Activated B cell treated with CpG ODN at 0.5 μM for 24 hours (primary cell): ENCODE results near the gene AGBL4. TPM values are rescaled to one million over a fixed set of nuclear protein-coding genes. Genes with fewer than 3 reads are reported as not detected.

ENCODE experiments used
- ATAC-seq: fragments of 200-7000 bp; cut with Tn5 transposase; one replicate; pipeline ENCODE4 v1.10.0; 2021; ENCODE audit warnings: low read depth, mild to moderate bottlenecking, moderate library complexity
- CTCF ChIA-PET: fragments of 350-600 bp; sonication (Branson Sonifier 250); formaldehyde crosslinking; loops from one replicate; lab custom pipeline; 2021; ENCODE audit warnings: antibody characterized with exemption; lab: Charles Lee
- POLR2A ChIA-PET: fragments of 350-600 bp; sonication (Branson Sonifier 250); formaldehyde crosslinking; loops from one replicate; lab custom pipeline; 2021; ENCODE audit warnings: antibody characterized with exemption; lab: Charles Lee
- DNase-seq: peaks from one replicate; pipeline ENCODE4 v3.0.0; 2022
- H3K27ac Mint-ChIP-seq: one replicate; pipeline ENCODE4 v1.8.0; 2020; ENCODE audit warnings: mixed read lengths
- H3K27me3 Mint-ChIP-seq: one replicate; pipeline ENCODE4 v1.8.0; 2021; ENCODE audit warnings: mixed read lengths
- H3K36me3 Mint-ChIP-seq: one replicate; pipeline ENCODE4 v1.8.0; 2021; ENCODE audit warnings: low read depth, mixed read lengths
- H3K4me1 Mint-ChIP-seq: one replicate; pipeline ENCODE4 v1.8.0; 2021; ENCODE audit warnings: mixed read lengths
- H3K4me3 Mint-ChIP-seq: one replicate; pipeline ENCODE4 v1.8.0; 2020; ENCODE audit warnings: mild to moderate bottlenecking, mixed read lengths
- H3K9me3 Mint-ChIP-seq: one replicate; pipeline ENCODE4 v1.8.0; 2020; ENCODE audit warnings: mixed read lengths
- intact Hi-C: fragments of 100-400 bp; cut with micrococcal nuclease; formaldehyde crosslinking; loops from one replicate; pipeline ENCODE4 v1.15.1; 2024
- total RNA-seq: library from RNA; stranded (reverse); gene quantifications from 2 replicates; pipeline ENCODE4 v1.2.3, GENCODE V29; 2022
- TF ChIP-seq, protein P1 (sequence below): fragments of 200-600 bp; IDR thresholded peaks from one replicate; pipeline ENCODE4 v1.8.0; 2022; ENCODE audit warnings: antibody characterized with exemption, mild to moderate bottlenecking

The AGBL4 gene
- total RNA-seq, 1 donor from 2014 or later, result 0.24 TPM

- H3K9me3 Mint-ChIP-seq, result peaks cover 4% of the 10 kb centered on the region
- no peak for DNase-seq
- peaks cover 2% of the 10 kb centered on the region for H3K4me1 Mint-ChIP-seq
- TF ChIP-seq, protein P1, sequence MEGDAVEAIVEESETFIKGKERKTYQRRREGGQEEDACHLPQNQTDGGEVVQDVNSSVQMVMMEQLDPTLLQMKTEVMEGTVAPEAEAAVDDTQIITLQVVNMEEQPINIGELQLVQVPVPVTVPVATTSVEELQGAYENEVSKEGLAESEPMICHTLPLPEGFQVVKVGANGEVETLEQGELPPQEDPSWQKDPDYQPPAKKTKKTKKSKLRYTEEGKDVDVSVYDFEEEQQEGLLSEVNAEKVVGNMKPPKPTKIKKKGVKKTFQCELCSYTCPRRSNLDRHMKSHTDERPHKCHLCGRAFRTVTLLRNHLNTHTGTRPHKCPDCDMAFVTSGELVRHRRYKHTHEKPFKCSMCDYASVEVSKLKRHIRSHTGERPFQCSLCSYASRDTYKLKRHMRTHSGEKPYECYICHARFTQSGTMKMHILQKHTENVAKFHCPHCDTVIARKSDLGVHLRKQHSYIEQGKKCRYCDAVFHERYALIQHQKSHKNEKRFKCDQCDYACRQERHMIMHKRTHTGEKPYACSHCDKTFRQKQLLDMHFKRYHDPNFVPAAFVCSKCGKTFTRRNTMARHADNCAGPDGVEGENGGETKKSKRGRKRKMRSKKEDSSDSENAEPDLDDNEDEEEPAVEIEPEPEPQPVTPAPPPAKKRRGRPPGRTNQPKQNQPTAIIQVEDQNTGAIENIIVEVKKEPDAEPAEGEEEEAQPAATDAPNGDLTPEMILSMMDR, result no peak
- H3K27ac Mint-ChIP-seq, result no peak overlapping the region
- CTCF ChIA-PET, result no interaction called here
- no peak for ATAC-seq
- no peaks in the 10 kb centered on the region for H3K36me3 Mint-ChIP-seq
- intact Hi-C loops, result no loop called here
- POLR2A ChIA-PET, result no interaction called here
- H3K27me3 Mint-ChIP-seq, result no peaks in the 10 kb centered on the region
- H3K4me3 Mint-ChIP-seq, result no peak overlapping the region
These were observed 1099.7 kb downstream of the AGBL4 start for GRCh38 chr1:48924099-48924498.

DNA sequence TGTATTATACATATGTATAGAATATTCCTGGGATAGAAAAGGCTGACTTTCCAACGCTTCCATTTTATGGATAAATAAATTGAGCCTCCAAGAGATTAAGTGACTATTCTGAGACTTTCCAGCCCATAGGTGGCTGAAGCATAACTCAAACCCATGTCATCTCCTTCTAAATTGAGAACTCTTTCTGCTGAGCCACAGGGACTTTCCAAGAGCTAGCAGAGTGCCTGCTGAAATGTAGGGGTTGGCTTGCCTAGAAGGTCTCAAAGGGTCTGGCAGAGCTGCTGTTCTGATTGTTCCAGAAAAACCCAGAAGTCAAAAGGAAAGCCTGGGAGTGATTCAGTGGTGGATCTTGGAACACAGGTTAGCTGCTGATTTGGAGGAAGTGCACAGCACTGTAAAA, 1100.6 kb downstream of the AGBL4 start:
- intact Hi-C loops, result no loop called here
- ChIA-PET CTCF (no interaction called here), POLR2A (no interaction called here)
- H3K36me3 Mint-ChIP-seq, result no peaks in the 10 kb centered on the region
- TF ChIP-seq, protein P1, result no peak
- H3K9me3 Mint-ChIP-seq, result peaks cover 4% of the 10 kb centered on the region
- H3K4me3 Mint-ChIP-seq, result no peak overlapping the region
- ATAC-seq, result no peak
- peaks cover 2% of the 10 kb centered on the region for H3K4me1 Mint-ChIP-seq
- H3K27ac Mint-ChIP-seq, result no peak overlapping the region
- H3K27me3 Mint-ChIP-seq, result no peaks in the 10 kb centered on the region
- DNase-seq, result no peak

GRCh38 chr1:48920851-48921250, 1102.9 kb downstream of the AGBL4 start:
- Mint-ChIP-seq H3K27ac (no peak overlapping the region), H3K27me3 (no peaks in the 10 kb centered on the region), H3K9me3 (no peaks in the 10 kb centered on the region), H3K36me3 (no peaks in the 10 kb centered on the region), H3K4me3 (no peak overlapping the region), H3K4me1 (peaks cover 8% of the 10 kb centered on the region)
- TF ChIP-seq, protein P1, result no peak
- no peak for DNase-seq
- intact Hi-C loops, result no loop called here
- ChIA-PET POLR2A (no interaction called here), CTCF (no interaction called here)
- no peak for ATAC-seq

DNA sequence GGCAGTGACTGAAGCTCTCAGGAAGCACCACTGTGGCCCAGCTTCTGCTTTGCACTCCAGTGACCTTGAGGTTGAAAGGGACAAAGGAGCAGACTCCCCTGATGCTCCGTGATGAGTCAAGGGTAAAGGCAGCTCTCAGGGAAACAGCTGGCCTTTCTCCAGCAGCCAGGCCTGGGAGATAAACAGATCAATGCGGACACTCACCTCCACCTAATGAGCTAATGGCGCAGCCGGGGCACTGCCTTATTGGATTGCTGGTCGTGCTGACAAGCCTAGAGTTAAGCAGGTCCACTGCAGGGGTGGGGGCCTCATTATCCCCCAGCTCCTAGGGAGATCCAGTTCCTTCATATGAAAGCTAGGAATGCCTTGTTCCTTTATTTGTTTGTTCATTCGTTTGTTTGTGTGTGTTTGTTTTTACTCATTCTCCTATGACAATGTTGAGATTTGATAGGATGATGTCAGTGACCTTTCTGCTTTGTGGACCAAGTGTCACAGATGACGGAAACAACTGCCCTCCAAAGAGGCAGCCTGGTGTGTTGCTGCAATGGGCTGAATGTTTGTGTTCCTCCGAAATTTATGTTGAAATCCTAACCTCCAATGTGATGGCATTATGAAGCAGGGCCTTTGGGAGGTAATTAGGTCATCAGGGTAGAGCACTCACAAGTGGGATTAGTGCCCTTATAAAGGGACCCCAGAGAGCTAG, 1105.7 kb downstream of the AGBL4 start:
- intact Hi-C loops, result loop anchor here (5.0 kb wide), 2 partner anchors 1414 to 1429 kb away; no protein-coding TSS in a partner anchor
- DNase-seq (no peak), ATAC-seq (no peak)
- ChIA-PET CTCF (no interaction called here), POLR2A (no interaction called here)
- no peaks in the 10 kb centered on the region for H3K9me3 Mint-ChIP-seq
- H3K4me1 Mint-ChIP-seq, result peaks cover 7% of the 10 kb centered on the region
- H3K4me3 Mint-ChIP-seq, result no peak overlapping the region
- TF ChIP-seq, protein P1, result no peak
- no peaks in the 10 kb centered on the region for H3K36me3 Mint-ChIP-seq
- H3K27ac Mint-ChIP-seq, result no peak overlapping the region
- no peaks in the 10 kb centered on the region for H3K27me3 Mint-ChIP-seq

GRCh38 chr1:48917070-48917454, 1106.7 kb downstream of the AGBL4 start:
- TF ChIP-seq, protein P1, result no peak
- Mint-ChIP-seq H3K27ac (no peak overlapping the region), H3K9me3 (no peaks in the 10 kb centered on the region), H3K36me3 (no peaks in the 10 kb centered on the region), H3K4me3 (no peak overlapping the region), H3K27me3 (no peaks in the 10 kb centered on the region), H3K4me1 (peaks cover 7% of the 10 kb centered on the region)
- POLR2A ChIA-PET, result no interaction called here
- intact Hi-C loops, result loop anchor here (5.0 kb wide), 2 partner anchors 1415 to 1430 kb away; no protein-coding TSS in a partner anchor
- DNase-seq, result no peak
- CTCF ChIA-PET, result no interaction called here
- ATAC-seq, result no peak
